ENCODE data around the gene TRIM47. TPM values are rescaled to one million over a fixed set of nuclear protein-coding genes. Genes with fewer than 3 reads are reported as not detected.

Gene TRIM47
- total RNA-seq (2014; rRNA removed; shearing (Covaris generic)) (32.7 and 41.9 TPM in 2 replicates), total RNA-seq (2022) (21.6 and 25.9 TPM in 2 replicates), Bru-seq, nascent RNA (percentile 47 among the genes with signal in this experiment), BruChase-seq, experiment 1, labeled RNA remaining after a 6-hour chase (percentile 44 among the genes with signal in this experiment), BruChase-seq, experiment 2, labeled RNA remaining after a 2-hour chase (percentile 58 among the genes with signal in this experiment)
- long read RNA-seq, transcript TRIM47-204 (6 exons, 1,907 nt) = minor isoform, 16 of 57 reads
- long read RNA-seq, transcript TRIM47-201 (6 exons, 2,266 nt) = major isoform, 19 of 57 reads
- long read RNA-seq, partial matches to known transcripts = 11 of 57 reads
- long read RNA-seq, other reads (novel, unspliced or antisense) = 9 of 57 reads

GRCh38 chr17:75878174-75878998, at the start of gene TRIM47:
Gene TRIM47 (minus strand): TSS chr17:75878581. CDS start chr17:75878548, 33 bp downstream.
- peak; percentile 14; the same call in 1 of the 2 replicates for TF ChIP-seq CTCF (conservative IDR thresholded peaks at IDR 0.05; ENCODE audit: low read length)
- TF ChIP-seq EZH2phosphoT487 (IDR thresholded peaks at IDR 0.05; ENCODE audit: borderline replicate concordance, low read depth, low read length) = no peak
- Histone ChIP-seq H2AFZ (ENCODE audit: low read length) (peak within 1 kb of the TSS; percentile 70), H3K9me3 (ENCODE audit: low read length) (no peaks in the 10 kb centered on the region), H3K4me1 (ENCODE audit: insufficient read depth, low read length, poor library complexity, severe bottlenecking) (peaks cover 31% of the 10 kb centered on the region), H3K9me2 (ENCODE audit: insufficient read depth, low read length) (no peaks in the 10 kb centered on the region), H3K36me3 (ENCODE audit: insufficient read depth, low read length) (0 out of 2 replicates have a peak, but pooled peaks cover 7% of the 10 kb centered on the region), H3K79me2 (ENCODE audit: insufficient read depth, low read depth, low read length) (no peaks in the 10 kb centered on the region), H3K4me3 (ENCODE audit: low read depth, low read length, poor library complexity, severe bottlenecking) (peak within 1 kb of the TSS; percentile 71), H4K20me1 (ENCODE audit: insufficient read depth, low read length) (no peaks in the 10 kb centered on the region), H3K4me2 (ENCODE audit: low read length) (peak within 1 kb of the TSS; percentile 91), H3K27ac (ENCODE audit: low read depth, low read length, poor library complexity, severe bottlenecking) (peak within 1 kb of the TSS; percentile 82)
- DNase-seq (ENCODE audit: low spot score) = no peak
- no TSS peak for BruUV-seq (replicated peaks)
- intact Hi-C loops (cut with micrococcal nuclease; ENCODE audit: unreplicated experiment) = no loop called here
- POLR2A ChIA-PET = interaction anchor here (1.5 kb wide), 1 partner anchor 18 kb away, joined by 4 read pairs; the partner anchor contains the start of gene TRIM65
- CTCF ChIA-PET (ENCODE audit: unreplicated experiment) = interaction anchor here (1.0 kb wide), 1 partner anchor 18 kb away, joined by 5 read pairs; the partner anchor contains the start of gene TRIM65

- ChIA-PET POLR2A (interaction anchor here (0.5 to 1.2 kb wide), 5 partner anchors 8 to 69 kb away, joined by 3 to 6 read pairs (median 3); partner anchors contain the start of gene FBF1), CTCF (ENCODE audit: unreplicated experiment) (interaction anchor here (0.9 to 1.5 kb wide), 5 partner anchors 13 to 31 kb away, joined by 3 to 5 read pairs (median 3); partner anchors contain the start of gene FBF1)
- H3K9me2 ChIP-seq (ENCODE audit: insufficient read depth, low read length) = no peaks in the 10 kb centered on the region
- DNase-seq (ENCODE audit: low spot score) = peak; percentile 74
- intact Hi-C loops (cut with micrococcal nuclease; ENCODE audit: unreplicated experiment) = loop anchor here (1.0 kb wide), 1 partner anchor 22 kb away; no protein-coding TSS in a partner anchor
- H3K79me2 ChIP-seq (ENCODE audit: insufficient read depth, low read depth, low read length) = no peaks in the 10 kb centered on the region
- no peaks in the 10 kb centered on the region; the same call in 1 of the 2 replicates for H3K36me3 ChIP-seq (ENCODE audit: insufficient read depth, low read length)
- H3K9me3 ChIP-seq (ENCODE audit: low read length) = no peaks in the 10 kb centered on the region
- H3K4me2 ChIP-seq (ENCODE audit: low read length) = no peak overlapping the region
- H3K4me3 ChIP-seq (ENCODE audit: low read depth, low read length, poor library complexity, severe bottlenecking) = no peak overlapping the region
- H3K4me1 ChIP-seq (ENCODE audit: insufficient read depth, low read length, poor library complexity, severe bottlenecking) = no peaks in the 10 kb centered on the region
- TF ChIP-seq EZH2phosphoT487 (IDR thresholded peaks at IDR 0.05; ENCODE audit: borderline replicate concordance, low read depth, low read length) (no peak), CTCF (conservative IDR thresholded peaks at IDR 0.05; ENCODE audit: low read length) (peak; percentile 79)
- H4K20me1 ChIP-seq (ENCODE audit: insufficient read depth, low read length) = no peaks in the 10 kb centered on the region
- BruUV-seq (replicated peaks) = no TSS peak
- H2AFZ ChIP-seq (ENCODE audit: low read length) = peak overlapping the region; percentile 77
- H3K27ac ChIP-seq (ENCODE audit: low read depth, low read length, poor library complexity, severe bottlenecking) = no peak overlapping the region
Measured at GRCh38 chr17:75927286-75927922, 49.0 kb upstream of the TRIM47 start.
